Measurements from ENCODE around the gene OCEL1. TPM values are rescaled to one million over a fixed set of nuclear protein-coding genes. Genes with fewer than 3 reads are reported as not detected.

Gene OCEL1
- total RNA-seq, 1 donor from 2014 or later: 7.1 TPM

DNA sequence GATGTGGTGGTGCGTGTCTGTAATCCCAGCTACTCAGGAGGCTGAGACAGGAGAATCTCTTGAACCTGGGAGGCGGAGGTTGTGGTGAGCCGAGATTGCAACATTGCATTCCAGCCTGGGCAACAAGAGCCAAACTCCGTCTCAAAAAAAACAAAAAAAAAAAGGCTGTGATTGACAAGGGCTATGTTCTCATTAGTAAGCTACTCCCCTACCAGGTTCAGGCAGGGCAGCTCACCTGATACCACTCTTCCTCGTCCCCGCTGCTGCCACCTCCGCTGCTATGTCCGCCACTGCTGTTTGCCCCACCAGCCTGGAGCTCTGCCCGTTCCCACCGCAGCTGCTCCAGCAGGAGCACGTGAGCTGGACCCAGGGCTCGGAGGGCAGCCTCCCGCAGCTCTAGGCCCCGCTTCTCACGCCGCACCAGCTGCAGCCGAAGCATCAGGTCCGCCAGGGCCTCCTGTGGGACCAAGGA is 29.2 kb downstream of the OCEL1 start:
- H3K36me3 ChIP-seq (ENCODE audit: control insufficient read depth, insufficient read depth, low read length): no peaks in the 10 kb centered on the region
- no peak overlapping the region for H3K4me3 ChIP-seq (ENCODE audit: low read depth, low read length)
- TF ChIP-seq, protein P1, sequence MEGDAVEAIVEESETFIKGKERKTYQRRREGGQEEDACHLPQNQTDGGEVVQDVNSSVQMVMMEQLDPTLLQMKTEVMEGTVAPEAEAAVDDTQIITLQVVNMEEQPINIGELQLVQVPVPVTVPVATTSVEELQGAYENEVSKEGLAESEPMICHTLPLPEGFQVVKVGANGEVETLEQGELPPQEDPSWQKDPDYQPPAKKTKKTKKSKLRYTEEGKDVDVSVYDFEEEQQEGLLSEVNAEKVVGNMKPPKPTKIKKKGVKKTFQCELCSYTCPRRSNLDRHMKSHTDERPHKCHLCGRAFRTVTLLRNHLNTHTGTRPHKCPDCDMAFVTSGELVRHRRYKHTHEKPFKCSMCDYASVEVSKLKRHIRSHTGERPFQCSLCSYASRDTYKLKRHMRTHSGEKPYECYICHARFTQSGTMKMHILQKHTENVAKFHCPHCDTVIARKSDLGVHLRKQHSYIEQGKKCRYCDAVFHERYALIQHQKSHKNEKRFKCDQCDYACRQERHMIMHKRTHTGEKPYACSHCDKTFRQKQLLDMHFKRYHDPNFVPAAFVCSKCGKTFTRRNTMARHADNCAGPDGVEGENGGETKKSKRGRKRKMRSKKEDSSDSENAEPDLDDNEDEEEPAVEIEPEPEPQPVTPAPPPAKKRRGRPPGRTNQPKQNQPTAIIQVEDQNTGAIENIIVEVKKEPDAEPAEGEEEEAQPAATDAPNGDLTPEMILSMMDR (IDR thresholded peaks at IDR 0.05; ENCODE audit: insufficient read depth, low read length, poor library complexity, severe bottlenecking): no peak
- no peaks in the 10 kb centered on the region for H3K27me3 ChIP-seq (ENCODE audit: control insufficient read depth, insufficient read depth, low read length)
- no peak for DNase-seq (ENCODE audit: low read depth)

DNA sequence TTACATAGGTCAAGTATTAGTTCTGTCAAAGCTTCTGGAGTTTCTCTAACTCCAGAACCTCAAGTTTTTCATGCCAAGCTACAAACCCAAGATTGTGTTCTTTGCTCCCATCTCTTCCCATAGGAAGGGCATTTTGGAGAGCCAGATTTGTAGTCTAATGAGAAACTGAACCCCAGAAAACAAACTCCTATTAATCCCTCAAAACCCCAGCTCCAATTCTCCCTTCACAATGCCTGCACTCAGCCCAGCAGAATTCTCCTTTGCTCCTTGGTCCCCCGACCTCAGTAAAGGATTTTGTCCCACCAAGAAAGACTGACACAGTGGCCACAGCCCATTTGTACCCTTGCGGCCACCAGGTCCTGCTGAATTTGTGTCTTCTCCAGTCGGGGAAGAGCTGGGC is 30.1 kb downstream of the OCEL1 start:
- TF ChIP-seq, protein P1 (IDR thresholded peaks at IDR 0.05; ENCODE audit: insufficient read depth, low read length, poor library complexity, severe bottlenecking): no peak
- H3K36me3 ChIP-seq (ENCODE audit: control insufficient read depth, insufficient read depth, low read length): no peaks in the 10 kb centered on the region

DNA sequence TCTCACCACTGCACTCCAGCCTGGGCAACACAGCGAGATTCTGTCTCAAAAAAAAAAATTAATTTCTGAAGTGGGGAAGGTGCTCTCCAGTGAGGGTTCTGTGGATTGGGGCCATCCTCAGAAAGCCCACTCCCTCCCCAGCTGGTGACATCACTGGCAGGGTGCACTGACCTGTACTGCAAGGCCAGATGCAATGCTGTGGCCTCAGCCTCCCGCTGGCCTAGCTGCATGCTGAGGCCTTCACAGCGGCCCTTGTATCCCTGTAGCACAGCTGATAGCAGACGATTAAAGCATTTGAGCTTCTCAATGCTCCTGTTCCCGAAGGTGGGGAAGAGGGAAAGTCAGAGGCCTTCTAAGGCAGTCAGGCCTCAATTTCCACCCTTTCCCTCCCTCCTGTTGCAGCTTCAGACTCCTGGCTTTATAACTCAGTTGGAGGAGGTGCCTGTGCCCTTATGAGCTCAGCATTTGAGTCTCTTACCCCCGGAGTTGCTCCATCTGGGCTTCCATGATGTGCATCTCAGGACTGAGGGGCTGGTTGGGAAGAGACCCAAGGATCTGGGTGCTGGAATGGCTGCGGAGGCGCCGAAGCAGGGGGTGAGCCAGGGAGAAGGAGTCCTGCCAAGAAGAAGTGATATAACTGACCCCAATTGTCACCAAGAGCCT is 33.2 kb downstream of the OCEL1 start:
- no peak overlapping the region for H3K4me3 ChIP-seq (ENCODE audit: low read depth, low read length)
- H3K27me3 ChIP-seq (ENCODE audit: control insufficient read depth, insufficient read depth, low read length): no peaks in the 10 kb centered on the region
- no peak for DNase-seq (ENCODE audit: low read depth)
- TF ChIP-seq, protein P1 (IDR thresholded peaks at IDR 0.05; ENCODE audit: insufficient read depth, low read length, poor library complexity, severe bottlenecking): no peak
- H3K36me3 ChIP-seq (ENCODE audit: control insufficient read depth, insufficient read depth, low read length): no peaks in the 10 kb centered on the region

More for the DNA sequence above, 30.1 kb downstream of the OCEL1 start:
- H3K27me3 ChIP-seq (ENCODE audit: control insufficient read depth, insufficient read depth, low read length): no peaks in the 10 kb centered on the region
- H3K4me3 ChIP-seq (ENCODE audit: low read depth, low read length): no peak overlapping the region
- DNase-seq (ENCODE audit: low read depth): no peak

DNA sequence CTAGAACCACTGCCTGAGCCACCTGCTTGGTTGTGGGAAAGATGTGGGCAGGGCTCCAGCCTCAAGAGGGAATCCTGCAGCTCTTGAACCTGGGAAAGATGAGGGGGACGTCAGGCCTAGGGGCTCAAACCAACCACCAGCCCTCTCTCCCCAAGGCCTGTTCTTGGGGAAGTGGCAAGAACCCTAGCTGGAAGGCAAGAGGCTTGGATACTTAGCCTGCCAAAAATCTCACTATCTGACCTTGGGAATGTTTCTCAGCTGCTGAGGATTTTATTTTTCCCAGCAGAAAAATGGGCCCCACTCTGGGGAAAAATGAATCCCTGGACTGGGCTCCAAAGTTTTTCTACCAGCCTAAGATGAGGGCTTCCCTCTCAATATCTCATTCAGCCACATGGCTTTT is 33.9 kb downstream of the OCEL1 start:
- TF ChIP-seq, protein P1 (IDR thresholded peaks at IDR 0.05; ENCODE audit: insufficient read depth, low read length, poor library complexity, severe bottlenecking): no peak
- DNase-seq (ENCODE audit: low read depth): no peak
- H3K4me3 ChIP-seq (ENCODE audit: low read depth, low read length): no peak overlapping the region
- H3K27me3 ChIP-seq (ENCODE audit: control insufficient read depth, insufficient read depth, low read length): no peaks in the 10 kb centered on the region
- no peaks in the 10 kb centered on the region for H3K36me3 ChIP-seq (ENCODE audit: control insufficient read depth, insufficient read depth, low read length)

DNA sequence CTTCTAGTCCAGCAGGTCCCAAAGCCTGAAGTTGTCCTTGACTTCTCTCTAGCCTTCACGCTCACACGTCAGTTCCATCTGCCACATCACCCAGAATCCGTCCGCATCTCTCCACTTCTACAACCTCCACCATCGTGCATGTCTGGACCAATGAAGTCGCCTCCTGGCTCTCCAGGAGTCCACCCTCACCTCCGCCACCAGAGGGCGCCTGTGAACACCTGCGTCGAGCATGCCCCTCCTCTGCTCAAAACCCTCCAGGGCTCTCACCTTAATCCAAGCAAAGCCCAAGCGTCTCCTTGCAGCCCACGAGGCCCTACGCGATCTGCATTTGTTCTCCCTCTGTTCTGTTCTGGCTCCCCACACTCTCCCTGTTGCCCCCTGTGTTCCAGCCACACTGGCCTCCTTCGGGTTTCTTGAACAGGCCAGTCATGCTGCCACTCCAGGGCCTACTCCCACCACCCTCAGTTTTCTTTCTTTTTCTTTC is 34.9 kb downstream of the OCEL1 start:
- DNase-seq (ENCODE audit: low read depth): no peak
- H3K4me3 ChIP-seq (ENCODE audit: low read depth, low read length): no peak overlapping the region
- TF ChIP-seq, protein P1 (IDR thresholded peaks at IDR 0.05; ENCODE audit: insufficient read depth, low read length, poor library complexity, severe bottlenecking): peak; percentile 85
- H3K36me3 ChIP-seq (ENCODE audit: control insufficient read depth, insufficient read depth, low read length): no peaks in the 10 kb centered on the region
- H3K27me3 ChIP-seq (ENCODE audit: control insufficient read depth, insufficient read depth, low read length): no peaks in the 10 kb centered on the region

DNA sequence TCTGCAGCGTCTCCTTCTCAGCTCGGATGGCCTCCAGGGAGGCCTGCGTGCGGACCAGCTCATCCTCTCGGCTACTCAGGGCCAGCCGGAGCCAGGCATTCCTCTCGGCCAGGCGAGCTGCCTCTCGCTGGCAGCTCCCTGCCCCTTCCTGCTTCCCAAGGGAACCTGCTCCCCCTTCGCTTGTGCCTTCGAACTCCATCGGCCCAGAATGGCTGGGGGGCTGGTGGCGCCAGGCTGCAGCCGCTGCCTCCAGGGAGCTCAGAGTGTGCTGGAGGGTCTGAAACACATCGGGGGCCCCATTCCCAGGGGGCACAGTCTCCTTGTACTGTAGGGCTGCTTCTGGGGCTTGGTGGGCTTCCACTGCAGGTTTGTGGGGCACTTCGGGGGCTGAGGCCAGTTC is 36.5 kb downstream of the OCEL1 start:
- TF ChIP-seq, protein P1 (IDR thresholded peaks at IDR 0.05; ENCODE audit: insufficient read depth, low read length, poor library complexity, severe bottlenecking): no peak
- DNase-seq (ENCODE audit: low read depth): no peak
- no peaks in the 10 kb centered on the region for H3K36me3 ChIP-seq (ENCODE audit: control insufficient read depth, insufficient read depth, low read length)
- no peaks in the 10 kb centered on the region for H3K27me3 ChIP-seq (ENCODE audit: control insufficient read depth, insufficient read depth, low read length)
- no peak overlapping the region for H3K4me3 ChIP-seq (ENCODE audit: low read depth, low read length)

All from kidney epithelial cell (primary cell).